HS-27A (cell line): Measurements from ENCODE around the gene GID8.

ENCODE experiments used
- DNase-seq: peaks from one replicate; pipeline ENCODE4 v3.0.0-alpha.2; 2012; ENCODE audit warnings: low read depth, missing footprints

GID8 gene

DNA sequence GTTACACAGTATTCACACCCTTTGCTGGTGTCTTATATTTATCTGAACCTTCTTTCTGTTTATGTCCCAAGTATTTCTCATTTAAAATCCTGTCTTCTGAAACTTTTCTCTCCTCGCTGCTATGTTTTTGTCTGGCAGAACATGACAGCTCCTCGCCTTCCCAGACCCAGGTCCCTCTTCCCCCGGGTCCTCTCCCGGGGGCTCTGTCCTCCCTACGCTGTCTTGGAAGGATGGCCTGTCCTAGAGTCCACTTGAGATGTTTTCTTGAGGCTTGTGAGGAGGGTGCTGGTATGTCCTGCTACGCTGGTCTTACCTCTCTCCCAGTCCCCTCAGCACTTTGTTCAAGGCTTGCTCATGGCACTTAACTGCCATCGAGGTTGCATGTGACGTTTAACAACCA is 6.2 kb downstream of the GID8 start:
- no peak for DNase-seq

GRCh38 chr20:62944746-62945145 is 6.8 kb downstream of the GID8 start:
- DNase-seq, result no peak

DNA sequence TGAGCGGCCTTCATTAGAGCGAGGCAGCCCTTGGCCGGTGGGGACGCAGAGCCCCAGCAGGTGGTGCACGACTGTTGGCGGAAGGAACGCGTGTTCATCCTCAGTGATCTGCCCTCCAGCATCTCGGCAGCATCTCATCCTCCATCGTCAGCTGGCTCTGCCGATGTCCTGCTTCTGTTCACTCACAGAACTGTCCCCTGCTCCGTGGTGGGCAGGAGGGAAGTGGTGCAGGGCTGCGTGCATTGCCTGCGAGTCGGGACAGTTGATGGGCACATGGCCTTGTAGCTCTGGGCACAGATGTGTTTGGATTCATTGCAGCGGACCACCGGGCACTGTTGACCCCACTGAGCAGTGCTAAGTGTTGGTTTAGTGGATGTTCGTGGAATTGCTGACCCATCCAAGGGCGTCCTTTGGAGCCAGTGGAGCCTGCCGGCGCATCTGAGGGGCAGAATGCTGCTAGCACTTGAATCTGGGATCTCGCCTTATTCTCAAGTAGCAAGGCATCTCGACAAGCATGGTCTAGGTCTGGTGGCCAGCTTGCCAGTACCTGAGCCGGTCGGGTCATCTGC is 7.9 kb downstream of the GID8 start:
- DNase-seq, result no peak

DNA sequence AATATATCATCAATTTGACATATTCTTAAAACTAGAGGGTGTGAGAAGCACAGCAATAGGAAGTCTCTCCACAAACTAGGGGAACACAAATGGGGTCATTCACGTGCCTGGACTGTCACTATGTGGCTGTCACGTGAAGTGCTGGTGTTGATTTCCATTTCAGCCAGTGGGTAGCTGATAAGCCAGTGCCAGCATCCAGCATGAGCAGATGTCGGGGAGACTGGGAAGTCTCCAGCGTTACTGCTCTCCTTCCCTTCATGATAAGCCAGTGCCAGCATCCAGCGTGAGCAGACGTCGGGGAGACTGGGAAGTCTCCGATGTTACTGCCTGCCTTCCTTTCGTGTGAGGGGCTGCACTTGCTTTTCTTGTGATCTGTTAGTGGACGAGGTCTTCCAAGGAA is 9.0 kb downstream of the GID8 start:
- DNase-seq, result no peak

- DNase-seq, result no peak
These were observed 9.8 kb downstream of the GID8 start for GRCh38 chr20:62947532-62948300.

- no peak for DNase-seq
These were observed 11.3 kb downstream of the GID8 start for GRCh38 chr20:62949153-62949821.

GRCh38 chr20:62949962-62950361 is 12.0 kb downstream of the GID8 start:
- no peak for DNase-seq

DNA sequence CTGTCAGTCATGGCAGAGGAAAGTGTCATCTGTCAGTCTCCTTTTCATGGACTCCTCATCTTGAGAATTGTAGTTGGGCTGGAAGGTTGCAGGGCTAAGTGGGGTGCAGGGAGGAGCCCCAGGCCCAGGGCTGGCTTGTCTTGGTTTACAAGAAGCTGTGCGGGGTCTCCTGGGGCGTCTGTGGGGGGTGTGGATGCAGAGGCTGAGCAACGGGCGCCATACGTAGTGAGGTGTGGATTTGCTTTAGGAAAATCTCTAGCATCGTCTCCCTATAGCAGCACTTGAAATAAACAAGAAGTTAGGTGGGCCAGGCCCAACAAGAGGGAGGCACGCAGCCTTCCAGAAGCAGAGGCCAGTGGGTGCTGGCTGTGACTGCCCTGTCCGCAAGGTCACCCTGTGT is 12.8 kb downstream of the GID8 start:
- no peak for DNase-seq

DNA sequence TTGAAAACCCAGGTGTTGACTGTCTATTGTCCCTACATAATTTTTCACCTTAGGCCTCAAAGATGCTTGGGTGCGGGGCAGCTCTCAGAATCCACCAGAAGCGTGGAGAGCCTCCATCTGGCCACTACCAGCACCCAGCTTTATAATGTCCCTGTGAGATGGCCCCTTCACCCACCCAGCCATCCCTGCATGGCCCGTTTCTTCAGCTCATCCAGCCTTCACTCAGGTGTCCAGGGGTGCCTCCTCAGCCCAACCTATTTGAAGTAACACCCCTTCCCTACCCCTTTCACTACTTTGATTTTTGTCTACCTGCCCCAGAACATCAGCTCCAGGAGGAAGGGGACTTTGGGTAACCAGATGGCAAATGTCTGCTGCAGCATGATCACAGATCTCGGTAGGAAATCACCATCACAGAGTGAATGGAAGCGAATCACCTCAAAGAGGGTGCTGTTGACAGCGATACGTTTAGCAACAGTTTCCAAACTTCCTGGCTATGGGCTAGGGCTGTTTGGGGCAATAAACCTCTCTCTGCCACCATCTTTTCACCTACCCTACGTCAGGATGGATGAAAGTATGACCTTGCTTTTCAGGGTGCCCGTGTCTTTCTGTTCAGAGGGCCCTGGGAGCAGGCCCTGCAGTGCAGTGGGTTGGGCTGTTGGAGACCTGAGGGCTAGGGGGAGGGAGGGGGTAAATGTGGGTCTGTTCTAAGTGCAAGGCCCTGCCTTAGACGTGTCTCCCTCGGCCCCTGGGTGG is 13.4 kb downstream of the GID8 start:
- DNase-seq, result no peak

GRCh38 chr20:62951896-62952372 is 14.0 kb downstream of the GID8 start:
- no peak for DNase-seq

DNA sequence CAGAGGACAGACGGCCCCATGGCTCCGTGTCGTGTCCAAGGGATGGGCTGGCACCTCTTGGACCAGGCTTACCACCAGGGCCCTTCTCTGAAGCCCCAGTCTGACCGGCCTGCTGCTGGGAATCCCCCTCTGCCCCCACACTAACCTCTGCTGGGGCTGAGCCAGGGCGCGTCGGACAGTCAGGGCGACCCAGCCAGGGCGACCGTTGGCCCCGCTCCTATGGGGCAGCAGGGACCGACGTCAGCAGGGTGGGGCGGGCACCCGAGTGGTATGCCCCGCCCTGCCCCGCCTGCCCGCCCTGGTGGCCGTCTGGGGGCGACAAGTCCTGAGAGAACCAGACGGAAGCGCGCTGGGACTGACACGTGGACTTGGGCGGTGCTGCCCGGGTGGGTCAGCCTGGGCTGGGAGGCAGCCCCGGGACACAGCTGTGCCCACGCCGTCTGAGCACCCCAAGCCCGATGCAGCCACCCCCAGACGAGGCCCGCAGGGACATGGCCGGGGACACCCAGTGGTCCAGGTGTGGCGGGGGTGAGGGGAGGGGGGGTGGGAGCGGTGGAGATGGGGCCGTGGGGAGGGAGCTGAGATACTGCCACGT is 14.5 kb downstream of the GID8 start, which contains the start of gene SLC17A9:
Gene SLC17A9, plus strand, starts transcription at position 337 of the 595 bp plus-strand sequence. Its CDS starts 122 bp downstream, at position 459.
- DNase-seq, result no peak

DNA sequence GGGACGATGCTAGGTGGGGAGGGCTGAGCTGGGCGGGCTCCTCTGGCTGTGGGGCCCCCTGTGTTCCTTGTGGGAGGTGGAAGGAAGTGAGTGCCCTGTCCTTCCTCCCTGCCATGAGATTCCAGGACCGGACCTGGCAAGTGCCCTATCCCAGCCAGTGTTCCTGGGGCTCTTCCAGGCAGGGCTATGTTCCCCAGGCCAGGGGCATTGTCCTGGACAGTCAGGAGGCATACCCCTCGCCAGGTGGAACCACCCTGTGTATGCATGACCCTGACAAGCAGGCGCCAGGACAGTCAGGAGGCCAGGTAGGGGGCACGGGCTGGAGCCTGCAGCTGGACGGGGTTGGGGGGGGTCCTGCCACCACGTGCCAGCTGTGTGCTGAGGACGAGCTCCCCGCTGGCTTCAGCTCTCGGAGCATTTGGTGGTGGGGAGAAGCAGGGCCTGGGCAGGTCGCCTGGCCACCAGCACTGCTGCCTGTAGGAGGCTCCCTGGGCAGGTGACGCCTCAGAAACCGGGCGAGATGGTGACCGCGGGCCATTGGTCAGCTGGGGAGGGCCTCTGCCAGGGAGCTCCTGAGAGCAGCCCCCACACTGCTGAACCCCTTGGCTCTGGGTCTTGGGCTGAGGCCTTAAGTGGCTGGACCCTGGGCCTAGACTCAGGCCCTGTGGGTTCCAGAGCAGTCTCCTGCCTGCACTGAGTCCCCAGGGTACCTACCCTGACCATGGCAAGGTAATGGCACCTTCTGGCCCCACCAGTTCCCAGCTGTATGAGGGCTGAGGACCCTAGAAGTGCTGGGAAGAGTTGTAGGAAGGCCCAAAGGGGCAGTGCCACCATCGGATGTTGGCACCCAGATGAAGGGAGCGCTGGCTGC is 15.3 kb downstream of the GID8 start:
- no peak for DNase-seq

- DNase-seq, result no peak
These were observed 16.1 kb downstream of the GID8 start for GRCh38 chr20:62953839-62954703.

DNA sequence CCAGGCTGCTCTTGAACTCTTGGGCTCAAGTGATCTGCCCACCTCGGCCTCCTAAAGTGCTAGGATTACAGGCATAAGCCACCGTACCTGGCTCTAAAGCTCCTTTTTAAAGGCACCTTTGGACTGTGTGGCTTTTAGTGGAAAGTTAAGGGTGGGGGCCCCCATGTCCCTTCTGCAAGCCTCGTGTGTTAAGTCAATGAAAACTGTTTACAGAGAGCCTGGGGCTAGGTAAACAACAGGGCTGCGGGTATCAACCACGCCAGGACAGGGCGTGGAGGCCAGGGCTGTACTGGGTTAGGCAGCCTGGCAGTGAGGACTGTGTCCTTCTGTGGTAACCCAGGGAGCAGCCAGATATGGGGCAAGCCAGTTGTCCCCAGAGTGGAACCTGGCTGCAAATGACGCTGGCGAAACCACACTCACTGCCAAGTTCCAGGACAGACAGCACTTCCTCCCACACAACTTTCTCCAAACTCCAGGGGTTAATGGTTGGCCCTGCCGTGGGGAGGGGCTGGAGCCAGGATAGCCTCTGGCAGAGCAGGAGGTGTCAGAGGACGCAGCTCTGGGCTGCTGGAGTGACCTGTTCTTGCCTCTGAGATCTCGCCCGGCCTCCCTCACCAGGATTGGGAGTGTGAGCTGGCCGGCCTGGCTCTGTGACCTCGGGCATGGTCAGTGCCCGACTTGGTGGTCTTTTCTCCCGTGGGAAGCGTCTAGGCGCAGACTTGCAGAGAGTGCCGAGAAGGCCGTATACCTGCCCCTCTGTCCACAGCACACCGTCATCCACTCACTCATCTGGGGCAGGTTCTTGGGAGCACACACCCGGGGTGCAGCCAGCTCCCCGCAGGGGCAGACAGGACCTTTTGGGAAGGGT is 17.8 kb downstream of the GID8 start:
- no peak for DNase-seq

- DNase-seq, result no peak
These were observed 18.6 kb downstream of the GID8 start for GRCh38 chr20:62956387-62957135.

DNA sequence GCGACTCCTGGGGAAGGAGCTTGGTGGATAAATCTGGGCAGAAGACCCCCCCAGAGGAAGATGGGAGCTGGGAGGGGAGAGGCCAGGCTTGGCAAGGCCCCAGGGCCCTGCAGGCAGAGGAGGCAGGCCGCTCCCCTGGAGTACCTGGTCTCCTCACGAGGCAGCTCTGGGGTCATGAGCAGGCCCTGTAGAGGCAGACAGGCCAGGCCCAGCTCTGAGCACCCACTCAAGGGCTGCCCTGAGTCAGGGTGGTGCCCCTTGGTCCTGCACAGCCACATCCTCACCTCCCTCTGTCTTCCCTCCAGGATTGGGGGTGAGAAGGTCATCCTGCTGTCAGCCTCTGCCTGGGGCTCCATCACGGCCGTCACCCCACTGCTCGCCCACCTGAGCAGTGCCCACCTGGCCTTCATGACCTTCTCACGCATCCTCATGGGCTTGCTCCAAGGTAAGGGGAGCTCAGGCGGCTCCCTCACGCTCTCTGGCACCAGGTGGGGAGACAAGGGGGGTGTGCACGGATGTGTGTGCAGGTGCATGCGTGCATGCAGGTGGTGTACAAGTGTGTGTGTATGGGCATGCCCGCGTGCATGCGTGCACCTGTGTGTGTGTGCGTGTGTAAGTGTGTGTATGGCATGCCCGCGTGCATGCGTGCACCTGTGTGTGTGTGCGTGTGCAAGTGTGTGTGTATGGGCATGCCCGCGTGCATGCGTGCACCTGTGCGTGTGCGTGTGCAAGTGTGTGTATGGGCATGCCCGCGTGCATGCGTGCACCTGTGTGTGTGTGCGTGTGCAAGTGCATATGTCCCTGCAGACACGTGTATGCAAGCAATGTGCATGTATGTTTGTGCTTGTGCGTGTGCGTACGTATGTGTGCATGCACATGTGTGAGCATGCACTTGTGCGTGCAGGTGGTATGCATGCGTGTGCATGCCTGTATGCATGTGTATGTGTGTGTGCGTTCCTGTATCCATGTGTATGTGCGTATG is 19.5 kb downstream of the GID8 start:
- DNase-seq, result no peak
